ENCODE data around the gene TIMM10. TPM values are rescaled to one million over a fixed set of nuclear protein-coding genes. Genes with fewer than 3 reads are reported as not detected.

Gene TIMM10
- total RNA-seq, 5 donors from 2014 or later (not counting 1 experiment from before 2014, with no cell fraction given), result 20.7 to 33.2 (median 26.2) TPM

- H3K9me3 ChIP-seq, result no peaks in the 10 kb centered on the region
- POLR2A ChIA-PET, result interaction anchor here in 1 of 2 donors (0.7 kb wide), 1 partner anchor 19 kb away, joined by 3 read pairs; no protein-coding TSS in a partner anchor
- no peaks in the 10 kb centered on the region for H3K4me1 ChIP-seq (ENCODE audit: control insufficient read depth in 1 of 2, extremely low read depth in 1 of 2, insufficient read depth in 2 of 2, low read length in 2 of 2)
- H3K4me3 Mint-ChIP-seq, result no peak overlapping the region
- H3K9me3 Mint-ChIP-seq, result no peaks in the 10 kb centered on the region
- H3K36me3 Mint-ChIP-seq, result peaks cover 19% of the 10 kb centered on the region
- ATAC-seq (replicated peaks in 1 of 4) (no peak), DNase-seq (no peak)
- H3K27ac ChIP-seq (ENCODE audit: low read length), result no peak overlapping the region
- CTCF ChIA-PET, result interaction anchor here (0.6 to 1.9 kb wide), 6 partner anchors 10 to 262 kb away, joined by 5 to 11 read pairs (median 8); no protein-coding TSS in a partner anchor
- peaks cover 0 to 2% (median 0%) of the 10 kb centered on the region in 3 donors for H3K4me1 Mint-ChIP-seq
- no peaks in the 10 kb centered on the region for H3K27me3 ChIP-seq (replicated peaks in 1 of 2; ENCODE audit: control insufficient read depth in 2 of 2, extremely low read depth in 1 of 2, insufficient read depth in 2 of 2, low read length in 1 of 2)
- no peak overlapping the region for H3K27ac Mint-ChIP-seq
- peaks cover 0 to 21% of the 10 kb centered on the region in 2 donors for H3K36me3 ChIP-seq (ENCODE audit: control insufficient read depth in 2 of 2, extremely low read depth in 1 of 2, insufficient read depth in 1 of 2, low read length in 1 of 2)
- no peaks in the 10 kb centered on the region for H3K27me3 Mint-ChIP-seq
- H3K4me3 ChIP-seq (ENCODE audit: control insufficient read depth in 1 of 2, extremely low read depth in 1 of 2, low read length in 1 of 2), result no peak overlapping the region
These were observed 27.7 kb downstream of the TIMM10 start for GRCh38 chr11:57502870-57503269.

- Histone ChIP-seq H3K4me1 (ENCODE audit: control insufficient read depth in 1 of 2, extremely low read depth in 1 of 2, insufficient read depth in 2 of 2, low read length in 2 of 2) (no peaks in the 10 kb centered on the region), H3K4me3 (ENCODE audit: control insufficient read depth in 1 of 2, extremely low read depth in 1 of 2, low read length in 1 of 2) (no peak overlapping the region), H3K27ac (ENCODE audit: low read length) (no peak overlapping the region), H3K27me3 (replicated peaks in 1 of 2; ENCODE audit: control insufficient read depth in 2 of 2, extremely low read depth in 1 of 2, insufficient read depth in 2 of 2, low read length in 1 of 2) (no peaks in the 10 kb centered on the region), H3K9me3 (no peaks in the 10 kb centered on the region), H3K36me3 (ENCODE audit: control insufficient read depth in 2 of 2, extremely low read depth in 1 of 2, insufficient read depth in 1 of 2, low read length in 1 of 2) (peaks cover 0 to 25% of the 10 kb centered on the region in 2 donors)
- Mint-ChIP-seq H3K4me3 (no peak overlapping the region), H3K9me3 (no peaks in the 10 kb centered on the region), H3K36me3 (peaks cover 18% of the 10 kb centered on the region), H3K27ac (no peak overlapping the region), H3K4me1 (peaks cover 0 to 2% (median 0%) of the 10 kb centered on the region in 3 donors), H3K27me3 (no peaks in the 10 kb centered on the region)
- no peak for ATAC-seq (replicated peaks in 1 of 4)
- ChIA-PET POLR2A (no interaction called here), CTCF (interaction anchor here (0.6 to 1.9 kb wide), 8 partner anchors 9 to 263 kb away, joined by 3 to 11 read pairs (median 6); no protein-coding TSS in a partner anchor)
- 100% methylated on average over 1 of the region's 3 CpGs for WGBS (ENCODE audit: insufficient coverage)
- no peak for DNase-seq
These were observed 28.2 kb downstream of the TIMM10 start for GRCh38 chr11:57502376-57502775.

GRCh38 chr11:57501953-57502352 lies 28.6 kb downstream of the TIMM10 start:
- H3K9me3 Mint-ChIP-seq, result no peaks in the 10 kb centered on the region
- POLR2A ChIA-PET, result no interaction called here
- CTCF ChIA-PET, result interaction anchor here (0.6 to 1.9 kb wide), 7 partner anchors 9 to 45 kb away, joined by 3 to 11 read pairs (median 5); no protein-coding TSS in a partner anchor
- H3K4me3 Mint-ChIP-seq, result no peak overlapping the region
- no peak overlapping the region for H3K27ac Mint-ChIP-seq
- Histone ChIP-seq H3K36me3 (ENCODE audit: control insufficient read depth in 2 of 2, extremely low read depth in 1 of 2, insufficient read depth in 1 of 2, low read length in 1 of 2) (peaks cover 0 to 27% of the 10 kb centered on the region in 2 donors), H3K9me3 (no peaks in the 10 kb centered on the region), H3K27me3 (replicated peaks in 1 of 2; ENCODE audit: control insufficient read depth in 2 of 2, extremely low read depth in 1 of 2, insufficient read depth in 2 of 2, low read length in 1 of 2) (no peaks in the 10 kb centered on the region), H3K4me1 (ENCODE audit: control insufficient read depth in 1 of 2, extremely low read depth in 1 of 2, insufficient read depth in 2 of 2, low read length in 2 of 2) (no peaks in the 10 kb centered on the region), H3K27ac (ENCODE audit: low read length) (no peak overlapping the region), H3K4me3 (ENCODE audit: control insufficient read depth in 1 of 2, extremely low read depth in 1 of 2, low read length in 1 of 2) (no peak overlapping the region)
- peaks cover 0 to 2% (median 0%) of the 10 kb centered on the region in 3 donors for H3K4me1 Mint-ChIP-seq
- no peak for ATAC-seq (replicated peaks in 1 of 4)
- peaks cover 19% of the 10 kb centered on the region for H3K36me3 Mint-ChIP-seq
- no peaks in the 10 kb centered on the region for H3K27me3 Mint-ChIP-seq
- 100% methylated on average over 3 of the region's 4 CpGs for WGBS (ENCODE audit: insufficient coverage)
- no peak for DNase-seq

GRCh38 chr11:57500926-57501325 lies 29.6 kb downstream of the TIMM10 start:
- Histone ChIP-seq H3K36me3 (ENCODE audit: control insufficient read depth in 2 of 2, extremely low read depth in 1 of 2, insufficient read depth in 1 of 2, low read length in 1 of 2) (peaks cover 3 to 27% of the 10 kb centered on the region in 2 donors), H3K4me1 (ENCODE audit: control insufficient read depth in 1 of 2, extremely low read depth in 1 of 2, insufficient read depth in 2 of 2, low read length in 2 of 2) (no peaks in the 10 kb centered on the region), H3K4me3 (ENCODE audit: control insufficient read depth in 1 of 2, extremely low read depth in 1 of 2, low read length in 1 of 2) (no peak overlapping the region), H3K27me3 (replicated peaks in 1 of 2; ENCODE audit: control insufficient read depth in 2 of 2, extremely low read depth in 1 of 2, insufficient read depth in 2 of 2, low read length in 1 of 2) (no peaks in the 10 kb centered on the region), H3K9me3 (no peaks in the 10 kb centered on the region), H3K27ac (ENCODE audit: low read length) (no peak overlapping the region)
- no peak for ATAC-seq (replicated peaks in 1 of 4)
- ChIA-PET POLR2A (no interaction called here), CTCF (interaction anchor here in 1 of 2 donors (1.9 kb wide), 1 partner anchor 10 kb away, joined by 5 read pairs; no protein-coding TSS in a partner anchor)
- WGBS (ENCODE audit: insufficient coverage), result 94% methylated on average over 13 of the region's 15 CpGs
- no peaks in the 10 kb centered on the region for H3K9me3 Mint-ChIP-seq
- H3K27ac Mint-ChIP-seq, result no peak overlapping the region
- H3K27me3 Mint-ChIP-seq, result no peaks in the 10 kb centered on the region
- no peak for DNase-seq
- H3K36me3 Mint-ChIP-seq, result peaks cover 19% of the 10 kb centered on the region
- H3K4me3 Mint-ChIP-seq, result no peak overlapping the region
- H3K4me1 Mint-ChIP-seq, result peaks cover 0 to 2% (median 0%) of the 10 kb centered on the region in 3 donors

GRCh38 chr11:57500515-57500914 lies 30.0 kb downstream of the TIMM10 start:
- ChIA-PET POLR2A (no interaction called here), CTCF (no interaction called here)
- peaks cover 3 to 27% of the 10 kb centered on the region in 2 donors for H3K36me3 ChIP-seq (ENCODE audit: control insufficient read depth in 2 of 2, extremely low read depth in 1 of 2, insufficient read depth in 1 of 2, low read length in 1 of 2)
- no peaks in the 10 kb centered on the region for H3K27me3 ChIP-seq (replicated peaks in 1 of 2; ENCODE audit: control insufficient read depth in 2 of 2, extremely low read depth in 1 of 2, insufficient read depth in 2 of 2, low read length in 1 of 2)
- no peak overlapping the region for H3K4me3 Mint-ChIP-seq
- H3K27ac Mint-ChIP-seq, result no peak overlapping the region
- ATAC-seq (replicated peaks in 1 of 4) (no peak), DNase-seq (no peak)
- H3K9me3 Mint-ChIP-seq, result no peaks in the 10 kb centered on the region
- H3K27ac ChIP-seq (ENCODE audit: low read length), result no peak overlapping the region
- H3K9me3 ChIP-seq, result no peaks in the 10 kb centered on the region
- H3K27me3 Mint-ChIP-seq, result no peaks in the 10 kb centered on the region
- peaks cover 19% of the 10 kb centered on the region for H3K36me3 Mint-ChIP-seq
- no peaks in the 10 kb centered on the region for H3K4me1 ChIP-seq (ENCODE audit: control insufficient read depth in 1 of 2, extremely low read depth in 1 of 2, insufficient read depth in 2 of 2, low read length in 2 of 2)
- no peak overlapping the region for H3K4me3 ChIP-seq (ENCODE audit: control insufficient read depth in 1 of 2, extremely low read depth in 1 of 2, low read length in 1 of 2)
- WGBS (ENCODE audit: insufficient coverage), result 82% methylated on average over 4 of the region's 8 CpGs
- H3K4me1 Mint-ChIP-seq, result peaks cover 0 to 2% (median 0%) of the 10 kb centered on the region in 3 donors

GRCh38 chr11:57499983-57500461 lies 30.5 kb downstream of the TIMM10 start:
- DNase-seq (no peak), ATAC-seq (replicated peaks in 1 of 4) (no peak)
- WGBS (ENCODE audit: insufficient coverage), result 98% methylated on average over 7 of the region's 12 CpGs
- Histone ChIP-seq H3K36me3 (ENCODE audit: control insufficient read depth in 2 of 2, extremely low read depth in 1 of 2, insufficient read depth in 1 of 2, low read length in 1 of 2) (peaks cover 3 to 27% of the 10 kb centered on the region in 2 donors), H3K4me1 (ENCODE audit: control insufficient read depth in 1 of 2, extremely low read depth in 1 of 2, insufficient read depth in 2 of 2, low read length in 2 of 2) (no peaks in the 10 kb centered on the region), H3K9me3 (no peaks in the 10 kb centered on the region), H3K27me3 (replicated peaks in 1 of 2; ENCODE audit: control insufficient read depth in 2 of 2, extremely low read depth in 1 of 2, insufficient read depth in 2 of 2, low read length in 1 of 2) (no peaks in the 10 kb centered on the region), H3K4me3 (ENCODE audit: control insufficient read depth in 1 of 2, extremely low read depth in 1 of 2, low read length in 1 of 2) (no peak overlapping the region), H3K27ac (ENCODE audit: low read length) (no peak overlapping the region)
- peaks cover 19% of the 10 kb centered on the region for H3K36me3 Mint-ChIP-seq
- H3K27me3 Mint-ChIP-seq, result no peaks in the 10 kb centered on the region
- H3K4me1 Mint-ChIP-seq, result peaks cover 0 to 2% (median 0%) of the 10 kb centered on the region in 3 donors
- POLR2A ChIA-PET, result no interaction called here
- no peak overlapping the region for H3K27ac Mint-ChIP-seq
- no peaks in the 10 kb centered on the region for H3K9me3 Mint-ChIP-seq
- no peak overlapping the region for H3K4me3 Mint-ChIP-seq
- CTCF ChIA-PET, result no interaction called here
